ENCODE results near the gene TTC4.

DNA sequence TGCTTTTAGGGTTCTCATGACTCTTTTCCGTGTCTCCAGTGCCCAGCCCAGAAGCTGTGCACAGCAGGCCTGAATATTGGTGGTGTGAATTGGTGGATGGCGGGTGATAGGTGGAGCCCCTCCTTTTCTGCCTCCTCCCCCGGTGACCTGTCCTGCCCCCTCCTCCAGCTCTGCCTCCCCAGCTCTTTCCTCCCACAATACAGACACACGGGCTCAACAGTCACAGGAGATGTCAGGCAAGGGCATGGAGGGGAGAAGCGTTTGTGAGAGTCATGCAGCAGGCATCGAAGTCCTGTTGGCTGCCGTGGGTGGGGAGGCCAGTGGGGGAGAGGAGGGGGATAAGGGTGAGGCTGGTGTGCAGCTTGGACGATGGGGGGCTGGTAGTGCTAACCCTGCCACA is 17.3 kb upstream of the TTC4 start:
- no peak for TF ChIP-seq RAD21 (IDR thresholded peaks at IDR 0.05; ENCODE audit: low read depth)
- no peak for TF ChIP-seq POLR2A (IDR thresholded peaks at IDR 0.05; ENCODE audit: borderline replicate concordance, extremely low read depth, insufficient read depth, insufficient read length)
- TF ChIP-seq, protein P1, sequence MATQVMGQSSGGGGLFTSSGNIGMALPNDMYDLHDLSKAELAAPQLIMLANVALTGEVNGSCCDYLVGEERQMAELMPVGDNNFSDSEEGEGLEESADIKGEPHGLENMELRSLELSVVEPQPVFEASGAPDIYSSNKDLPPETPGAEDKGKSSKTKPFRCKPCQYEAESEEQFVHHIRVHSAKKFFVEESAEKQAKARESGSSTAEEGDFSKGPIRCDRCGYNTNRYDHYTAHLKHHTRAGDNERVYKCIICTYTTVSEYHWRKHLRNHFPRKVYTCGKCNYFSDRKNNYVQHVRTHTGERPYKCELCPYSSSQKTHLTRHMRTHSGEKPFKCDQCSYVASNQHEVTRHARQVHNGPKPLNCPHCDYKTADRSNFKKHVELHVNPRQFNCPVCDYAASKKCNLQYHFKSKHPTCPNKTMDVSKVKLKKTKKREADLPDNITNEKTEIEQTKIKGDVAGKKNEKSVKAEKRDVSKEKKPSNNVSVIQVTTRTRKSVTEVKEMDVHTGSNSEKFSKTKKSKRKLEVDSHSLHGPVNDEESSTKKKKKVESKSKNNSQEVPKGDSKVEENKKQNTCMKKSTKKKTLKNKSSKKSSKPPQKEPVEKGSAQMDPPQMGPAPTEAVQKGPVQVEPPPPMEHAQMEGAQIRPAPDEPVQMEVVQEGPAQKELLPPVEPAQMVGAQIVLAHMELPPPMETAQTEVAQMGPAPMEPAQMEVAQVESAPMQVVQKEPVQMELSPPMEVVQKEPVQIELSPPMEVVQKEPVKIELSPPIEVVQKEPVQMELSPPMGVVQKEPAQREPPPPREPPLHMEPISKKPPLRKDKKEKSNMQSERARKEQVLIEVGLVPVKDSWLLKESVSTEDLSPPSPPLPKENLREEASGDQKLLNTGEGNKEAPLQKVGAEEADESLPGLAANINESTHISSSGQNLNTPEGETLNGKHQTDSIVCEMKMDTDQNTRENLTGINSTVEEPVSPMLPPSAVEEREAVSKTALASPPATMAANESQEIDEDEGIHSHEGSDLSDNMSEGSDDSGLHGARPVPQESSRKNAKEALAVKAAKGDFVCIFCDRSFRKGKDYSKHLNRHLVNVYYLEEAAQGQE (IDR thresholded peaks at IDR 0.05; ENCODE audit: low read depth) = no peak
- TF ChIP-seq, protein P2, sequence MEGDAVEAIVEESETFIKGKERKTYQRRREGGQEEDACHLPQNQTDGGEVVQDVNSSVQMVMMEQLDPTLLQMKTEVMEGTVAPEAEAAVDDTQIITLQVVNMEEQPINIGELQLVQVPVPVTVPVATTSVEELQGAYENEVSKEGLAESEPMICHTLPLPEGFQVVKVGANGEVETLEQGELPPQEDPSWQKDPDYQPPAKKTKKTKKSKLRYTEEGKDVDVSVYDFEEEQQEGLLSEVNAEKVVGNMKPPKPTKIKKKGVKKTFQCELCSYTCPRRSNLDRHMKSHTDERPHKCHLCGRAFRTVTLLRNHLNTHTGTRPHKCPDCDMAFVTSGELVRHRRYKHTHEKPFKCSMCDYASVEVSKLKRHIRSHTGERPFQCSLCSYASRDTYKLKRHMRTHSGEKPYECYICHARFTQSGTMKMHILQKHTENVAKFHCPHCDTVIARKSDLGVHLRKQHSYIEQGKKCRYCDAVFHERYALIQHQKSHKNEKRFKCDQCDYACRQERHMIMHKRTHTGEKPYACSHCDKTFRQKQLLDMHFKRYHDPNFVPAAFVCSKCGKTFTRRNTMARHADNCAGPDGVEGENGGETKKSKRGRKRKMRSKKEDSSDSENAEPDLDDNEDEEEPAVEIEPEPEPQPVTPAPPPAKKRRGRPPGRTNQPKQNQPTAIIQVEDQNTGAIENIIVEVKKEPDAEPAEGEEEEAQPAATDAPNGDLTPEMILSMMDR (IDR thresholded peaks at IDR 0.05 in 2 of 3, conservative IDR thresholded peaks at IDR 0.05 in 1 of 3; ENCODE audit: borderline replicate concordance in 1 of 3, insufficient read depth in 1 of 3, low read depth in 2 of 3, low read length in 2 of 3) = no peak
- TF ChIP-seq, protein P3, sequence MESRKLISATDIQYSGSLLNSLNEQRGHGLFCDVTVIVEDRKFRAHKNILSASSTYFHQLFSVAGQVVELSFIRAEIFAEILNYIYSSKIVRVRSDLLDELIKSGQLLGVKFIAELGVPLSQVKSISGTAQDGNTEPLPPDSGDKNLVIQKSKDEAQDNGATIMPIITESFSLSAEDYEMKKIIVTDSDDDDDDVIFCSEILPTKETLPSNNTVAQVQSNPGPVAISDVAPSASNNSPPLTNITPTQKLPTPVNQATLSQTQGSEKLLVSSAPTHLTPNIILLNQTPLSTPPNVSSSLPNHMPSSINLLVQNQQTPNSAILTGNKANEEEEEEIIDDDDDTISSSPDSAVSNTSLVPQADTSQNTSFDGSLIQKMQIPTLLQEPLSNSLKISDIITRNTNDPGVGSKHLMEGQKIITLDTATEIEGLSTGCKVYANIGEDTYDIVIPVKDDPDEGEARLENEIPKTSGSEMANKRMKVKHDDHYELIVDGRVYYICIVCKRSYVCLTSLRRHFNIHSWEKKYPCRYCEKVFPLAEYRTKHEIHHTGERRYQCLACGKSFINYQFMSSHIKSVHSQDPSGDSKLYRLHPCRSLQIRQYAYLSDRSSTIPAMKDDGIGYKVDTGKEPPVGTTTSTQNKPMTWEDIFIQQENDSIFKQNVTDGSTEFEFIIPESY (IDR thresholded peaks at IDR 0.05; ENCODE audit: extremely low read depth, insufficient replicate concordance, low read length) = no peak
- no peak for TF ChIP-seq POLR2AphosphoS5 (IDR thresholded peaks at IDR 0.05; ENCODE audit: low read depth, low read length)
- no peak for TF ChIP-seq FOSL1 (IDR thresholded peaks at IDR 0.05; ENCODE audit: low read depth)
- no peak for TF ChIP-seq EZH2phosphoT487 (IDR thresholded peaks at IDR 0.05; ENCODE audit: borderline replicate concordance)
- no peak for TF ChIP-seq ELF1 (IDR thresholded peaks at IDR 0.05; ENCODE audit: borderline replicate concordance, low read depth)
- no peak for TF ChIP-seq CEBPB (IDR thresholded peaks at IDR 0.05; ENCODE audit: low read depth)
- no peak for TF ChIP-seq SRF (IDR thresholded peaks at IDR 0.05; ENCODE audit: low read depth)

Data from HCT116 (cell line).